Measurements from ENCODE around the gene KIDINS220.

KIDINS220 gene

DNA sequence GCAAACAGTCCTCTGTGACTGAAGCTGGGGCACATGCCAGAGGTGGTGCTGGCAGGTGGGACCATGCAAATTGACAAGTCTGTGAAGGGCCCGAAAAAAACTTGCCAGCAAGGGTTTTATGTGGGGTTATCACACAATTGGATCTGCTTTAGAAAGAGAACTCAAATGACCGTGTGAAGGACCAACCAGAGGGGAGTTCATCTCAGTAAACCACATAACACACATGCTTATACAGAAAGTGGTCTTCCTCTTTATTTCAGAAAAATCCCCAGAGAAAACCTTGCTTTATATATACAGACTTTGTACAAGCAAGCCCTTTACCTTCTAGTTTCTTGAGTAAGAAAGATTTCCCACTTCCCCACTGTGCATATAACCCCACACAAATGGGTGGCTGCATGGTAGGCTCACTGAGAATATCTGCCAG lies 46.7 kb downstream of the KIDINS220 start:
- no peak for TF ChIP-seq CTCF (IDR thresholded peaks at IDR 0.05; ENCODE audit: low read depth, low read length, missing control alignments)
- H3K4me3 ChIP-seq (ENCODE audit: low read depth, low read length) = no peak overlapping the region
- no peak for DNase-seq (ENCODE audit: low read depth)

DNA sequence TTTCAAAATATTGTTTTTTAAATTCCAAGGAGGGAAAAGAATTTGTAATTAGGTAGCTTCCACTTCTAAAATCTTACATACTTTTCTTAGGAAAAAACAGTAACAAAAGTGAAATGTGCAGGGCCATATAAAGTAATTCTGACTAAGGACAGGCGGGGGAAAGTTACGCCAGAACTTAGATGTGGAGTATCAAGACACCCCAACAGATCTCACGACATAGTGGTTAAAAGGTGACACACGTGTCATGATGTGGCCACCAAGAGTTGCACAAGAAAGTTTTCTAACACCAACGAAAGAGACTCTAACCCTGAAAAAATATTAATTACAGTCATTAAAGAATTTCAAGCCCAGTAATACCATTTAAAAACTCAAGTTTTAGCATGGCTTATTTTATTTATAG lies 51.0 kb downstream of the KIDINS220 start:
- no peak overlapping the region for H3K4me3 ChIP-seq (ENCODE audit: low read depth, low read length)
- DNase-seq (ENCODE audit: low read depth) = no peak
- no peak for TF ChIP-seq CTCF (IDR thresholded peaks at IDR 0.05; ENCODE audit: low read depth, low read length, missing control alignments)

GRCh38 chr2:8779795-8780671 lies 57.4 kb downstream of the KIDINS220 start:
- no peak for TF ChIP-seq CTCF (IDR thresholded peaks at IDR 0.05; ENCODE audit: low read depth, low read length, missing control alignments)
- no peak overlapping the region for H3K4me3 ChIP-seq (ENCODE audit: low read depth, low read length)
- DNase-seq (ENCODE audit: low read depth) = no peak

- no peak for DNase-seq (ENCODE audit: low read depth)
- H3K4me3 ChIP-seq (ENCODE audit: low read depth, low read length) = no peak overlapping the region
- no peak for TF ChIP-seq CTCF (IDR thresholded peaks at IDR 0.05; ENCODE audit: low read depth, low read length, missing control alignments)
Observed at GRCh38 chr2:8774371-8774770, 63.0 kb downstream of the KIDINS220 start.

DNA sequence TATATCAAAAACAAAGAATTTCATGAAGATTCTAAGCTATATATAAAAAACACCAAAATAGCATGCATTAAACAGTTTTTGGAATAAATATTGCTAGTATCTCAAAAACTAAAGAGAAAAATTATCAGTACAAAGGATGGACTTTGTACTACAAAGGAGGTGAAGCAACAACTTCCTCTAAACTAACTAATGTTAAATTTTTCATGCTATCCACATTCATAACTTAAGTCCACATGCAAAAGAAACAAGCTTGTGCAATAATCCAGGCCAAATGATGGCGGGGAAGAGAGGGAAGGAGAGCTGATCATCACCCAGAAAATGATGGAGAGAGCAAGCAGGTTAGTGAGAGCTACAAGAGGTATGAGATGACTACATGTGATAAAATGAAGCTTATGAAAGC lies 70.1 kb downstream of the KIDINS220 start:
- no peak for TF ChIP-seq CTCF (IDR thresholded peaks at IDR 0.05; ENCODE audit: low read depth, low read length, missing control alignments)
- no peak for DNase-seq (ENCODE audit: low read depth)
- no peak overlapping the region for H3K4me3 ChIP-seq (ENCODE audit: low read depth, low read length)

GRCh38 chr2:8761529-8762164 lies 75.8 kb downstream of the KIDINS220 start:
- no peak overlapping the region for H3K4me3 ChIP-seq (ENCODE audit: low read depth, low read length)
- peak; percentile 30 for TF ChIP-seq CTCF (IDR thresholded peaks at IDR 0.05; ENCODE audit: low read depth, low read length, missing control alignments)
- DNase-seq (ENCODE audit: low read depth) = no peak
